HG03097 (cell line): Measurements from ENCODE around the gene KIF6.
"Not testable (repeated sequence)": the region's sequence is repeated elsewhere in the genome, so short reads cannot be mapped to it uniquely, and the experiment has no call there.

ENCODE experiments used
- ATAC-seq: cut with Tn5 transposase; IDR thresholded peaks from one replicate; pipeline ENCODE4 v1.9.1; 2021; ENCODE audit not compliant: unreplicated experiment, low FRiP score

KIF6 gene

GRCh38 chr6:39714802-39715201 is 10.4 kb downstream of the KIF6 start:
- no peak for ATAC-seq

GRCh38 chr6:39707962-39708683 is 17.1 kb downstream of the KIF6 start:
- ATAC-seq, result no peak

GRCh38 chr6:39706819-39707335 is 18.3 kb downstream of the KIF6 start:
- ATAC-seq, result no peak

GRCh38 chr6:39702265-39702664 is 22.9 kb downstream of the KIF6 start:
- no peak for ATAC-seq

- ATAC-seq, result no peak
Measured at GRCh38 chr6:39700362-39700761, 24.8 kb downstream of the KIF6 start.

DNA sequence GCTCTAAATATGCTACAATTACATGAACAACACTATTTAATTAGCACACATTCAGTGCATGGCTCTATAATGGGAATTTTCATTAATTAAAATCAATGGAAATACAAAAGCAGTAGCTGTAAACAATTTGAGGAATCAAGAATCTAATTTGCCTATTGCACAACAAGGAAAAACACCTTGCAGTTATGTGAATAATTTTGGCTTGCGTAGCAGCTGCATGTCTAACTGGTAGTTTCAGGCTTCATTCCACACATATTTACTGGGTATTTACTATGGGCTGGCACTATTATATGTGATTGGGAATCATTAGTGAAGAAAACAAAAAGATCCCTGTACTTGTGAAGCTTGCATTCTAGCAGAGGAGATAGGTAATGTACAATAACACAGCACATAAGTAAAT is 26.4 kb downstream of the KIF6 start:
- ATAC-seq, result no peak

- no peak for ATAC-seq
Measured at GRCh38 chr6:39696986-39697788, 28.0 kb downstream of the KIF6 start.

- ATAC-seq, result no peak
Measured at GRCh38 chr6:39695447-39695846, 29.8 kb downstream of the KIF6 start.

GRCh38 chr6:39693206-39693605 is 32.0 kb downstream of the KIF6 start:
- no peak for ATAC-seq

DNA sequence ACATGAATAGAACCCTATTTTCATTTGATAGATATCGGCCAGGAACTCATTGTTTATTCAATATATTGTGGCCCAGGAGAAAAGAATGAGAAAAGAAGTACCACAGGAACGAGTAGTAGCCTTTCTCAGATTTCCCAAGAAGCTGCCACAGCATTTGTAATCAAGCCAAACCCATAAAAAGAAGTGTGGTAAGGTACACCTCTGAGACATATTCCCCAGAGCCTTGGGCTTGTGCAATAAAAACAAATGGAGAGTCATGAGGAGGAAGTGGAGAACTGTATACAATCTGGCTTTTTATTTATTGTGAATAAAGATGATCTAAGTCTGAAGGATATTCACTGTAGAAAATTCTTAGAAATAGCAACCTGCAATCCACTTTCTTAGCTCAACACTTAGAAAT is 36.7 kb downstream of the KIF6 start:
- ATAC-seq, result no peak

DNA sequence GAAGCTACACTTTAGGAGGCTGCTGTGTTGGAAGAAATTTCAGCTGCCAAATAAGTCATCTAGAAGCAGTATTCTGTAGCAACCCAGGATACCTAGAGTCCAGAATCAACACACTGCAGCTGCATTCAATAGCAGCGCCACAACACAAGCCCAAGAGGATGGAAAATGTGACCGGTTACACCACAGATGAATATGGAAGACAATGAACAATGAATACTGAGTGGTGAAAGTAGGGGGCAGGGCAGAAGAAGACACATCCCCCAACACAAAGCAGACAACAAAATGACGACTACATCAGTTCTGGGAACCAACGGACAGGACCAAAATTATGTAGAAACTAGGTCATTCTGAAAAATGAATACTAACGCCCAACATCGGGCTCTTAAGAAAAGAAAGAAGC is 38.2 kb downstream of the KIF6 start:
- no peak for ATAC-seq

DNA sequence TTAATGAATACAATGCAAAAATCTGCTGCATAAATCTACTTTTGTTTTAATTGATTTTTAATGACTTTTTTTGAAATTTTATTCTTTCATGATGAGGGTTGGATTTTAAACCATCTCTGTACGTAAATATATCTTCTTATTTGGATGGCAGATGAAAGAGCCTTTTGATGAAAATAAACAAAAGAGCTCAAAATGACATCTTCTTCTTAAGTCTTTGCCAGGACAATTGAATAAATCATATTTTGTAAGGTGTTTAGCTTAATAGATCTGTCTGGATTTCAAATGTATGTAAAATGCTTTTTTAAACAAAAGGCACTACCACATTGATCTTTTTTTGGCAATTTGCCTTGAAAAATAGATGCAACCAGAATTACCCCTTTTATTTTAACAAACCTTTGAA is 39.3 kb downstream of the KIF6 start:
- ATAC-seq, result no peak

GRCh38 chr6:39685489-39685826 is 39.8 kb downstream of the KIF6 start:
- ATAC-seq, result no peak

GRCh38 chr6:39684790-39685488 is 40.3 kb downstream of the KIF6 start:
- no peak for ATAC-seq

DNA sequence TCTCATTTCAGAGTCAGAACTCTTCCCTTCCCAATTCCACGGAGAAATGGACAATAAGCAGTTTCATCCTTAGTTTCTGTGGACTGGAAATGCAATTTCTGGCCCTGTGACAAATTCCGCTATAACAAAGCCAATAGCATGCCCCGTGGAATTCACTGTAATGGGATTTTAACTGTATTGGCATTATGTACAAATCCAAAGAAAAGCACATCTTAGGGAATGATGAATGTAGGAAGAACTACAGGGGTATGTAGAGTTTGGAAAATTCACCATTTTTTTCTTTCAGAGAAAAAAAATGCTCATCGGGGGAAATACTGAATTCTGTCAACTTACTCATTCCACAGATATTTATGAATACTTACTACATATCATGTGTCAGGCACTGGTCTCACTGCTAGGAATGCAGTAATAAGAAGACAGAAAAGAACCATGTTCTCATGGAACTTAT is 43.5 kb downstream of the KIF6 start:
- no peak for ATAC-seq

DNA sequence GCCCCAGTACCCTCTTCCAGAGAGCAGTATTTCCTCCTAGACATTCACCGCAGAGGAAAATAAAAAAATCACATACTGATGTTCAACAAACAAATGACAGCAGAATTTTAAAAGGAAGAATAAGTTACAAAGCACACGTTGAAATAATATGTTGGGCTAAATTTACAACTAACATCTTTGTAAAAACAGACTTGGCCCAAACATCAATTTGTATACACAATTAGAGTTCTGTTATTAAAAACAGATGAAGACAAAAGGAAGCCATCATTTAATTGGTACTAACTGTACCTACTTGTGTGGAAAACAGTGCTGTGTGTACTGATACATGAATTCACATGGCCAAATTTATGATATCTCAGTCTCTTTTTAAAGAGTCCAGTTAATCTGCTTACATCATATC is 46.3 kb downstream of the KIF6 start:
- ATAC-seq, result no peak

GRCh38 chr6:39677318-39677717 is 47.9 kb downstream of the KIF6 start:
- not testable (repeated sequence) for ATAC-seq

GRCh38 chr6:39670519-39670918 is 54.7 kb downstream of the KIF6 start:
- no peak for ATAC-seq

DNA sequence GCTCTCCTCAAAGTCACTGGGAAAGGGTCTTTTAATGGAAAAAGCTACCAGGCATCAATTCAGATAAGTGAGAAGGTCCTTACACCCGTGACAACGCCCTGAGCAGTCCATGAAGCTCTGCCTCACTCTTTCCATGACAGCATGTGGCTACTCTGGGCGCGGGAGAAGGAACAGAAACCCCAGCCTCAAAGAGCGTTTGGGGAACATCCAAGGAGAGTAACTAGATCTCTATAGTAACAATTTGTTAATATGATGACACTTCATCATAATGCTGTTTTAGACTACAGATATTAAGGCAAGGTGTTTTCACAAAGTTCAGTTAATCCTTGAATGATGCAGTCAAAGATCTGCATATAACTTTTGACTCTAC is 55.2 kb downstream of the KIF6 start:
- ATAC-seq, result no peak

DNA sequence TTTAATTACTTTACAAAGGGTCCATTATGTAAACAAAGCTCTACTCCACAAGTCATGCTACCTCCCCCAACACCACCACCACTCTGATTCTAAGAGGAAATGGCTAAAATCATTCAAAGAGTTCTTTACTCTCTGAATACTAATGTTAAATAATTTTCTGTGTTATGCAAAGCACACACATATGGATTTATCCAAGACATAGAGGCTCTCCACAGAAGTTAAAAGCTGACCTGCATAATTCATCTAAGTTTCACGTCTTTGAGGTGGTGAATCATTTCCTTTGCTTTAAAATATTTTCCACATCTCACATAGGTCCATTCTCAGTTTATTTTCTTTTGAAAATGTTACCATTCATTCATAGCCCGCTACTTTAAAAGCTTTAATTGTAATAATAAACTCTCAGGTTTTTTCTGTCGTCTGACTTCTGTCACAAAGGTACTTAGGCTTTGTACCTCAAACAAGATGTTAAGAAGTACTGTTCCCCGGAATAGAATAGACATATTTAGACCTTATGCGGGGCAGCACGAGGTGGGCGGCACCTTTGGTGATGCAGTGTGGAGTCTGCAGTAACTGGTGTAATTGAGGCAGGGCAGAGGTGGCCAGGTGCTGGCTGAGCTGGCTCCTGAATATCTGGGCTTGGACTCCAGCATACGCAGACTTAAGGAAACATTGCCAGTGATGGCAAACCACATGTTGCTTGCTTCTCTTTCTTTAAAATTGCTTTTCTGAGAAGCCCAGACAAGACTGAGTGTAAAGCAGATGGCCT is 55.8 kb downstream of the KIF6 start:
- ATAC-seq, result no peak
